ENCODE results near the gene SSR2.

Gene SSR2

DNA sequence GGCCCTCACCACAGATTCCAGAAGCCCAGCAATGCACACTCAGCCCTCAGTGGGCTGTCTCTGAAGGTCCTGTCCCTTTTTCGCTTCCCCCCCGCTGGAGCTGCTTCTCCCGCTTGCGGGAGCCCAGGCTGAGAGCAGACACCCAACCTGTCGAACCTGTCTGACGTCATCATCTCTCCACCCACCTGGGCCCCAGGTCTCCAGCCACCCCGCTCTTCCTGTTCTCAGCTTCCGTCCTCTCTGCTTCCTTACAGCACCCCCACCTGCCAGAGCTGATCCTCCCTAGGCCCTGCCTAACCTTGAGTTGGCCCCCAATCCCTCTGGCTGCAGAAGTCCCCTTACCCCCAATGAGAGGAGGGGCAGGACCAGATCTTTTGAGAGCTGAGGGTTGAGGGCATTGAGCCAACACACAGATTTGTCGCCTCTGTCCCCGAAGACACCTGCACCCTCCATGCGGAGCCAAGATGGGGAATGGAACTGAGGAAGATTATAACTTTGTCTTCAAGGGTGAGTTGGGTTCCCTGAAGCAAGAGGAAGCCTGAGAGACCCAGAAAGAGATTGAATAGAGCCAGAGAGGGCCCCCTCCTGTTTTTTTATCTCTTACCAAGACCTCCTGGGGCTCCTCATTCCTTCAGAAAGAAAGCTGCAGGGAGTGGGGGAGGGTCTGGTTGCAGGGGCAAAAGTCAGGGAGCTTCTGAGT, 40.3 kb upstream of the SSR2 start, which contains the start of gene RAB25:
RAB25 (plus strand) TSS at position 224 of the 700 bp plus-strand sequence; CDS start at position 465, 241 bp downstream.
- Histone ChIP-seq H3K4me2 (ENCODE audit: low read depth, low read length, poor library complexity, severe bottlenecking) (no peak within 1 kb of the TSS), H3K9me3 (ENCODE audit: insufficient read depth, low read depth, low read length) (no peaks in the 10 kb centered on the region), H4K20me1 (ENCODE audit: insufficient read depth, low read length, poor library complexity, severe bottlenecking) (no peaks in the 10 kb centered on the region), H3K4me1 (ENCODE audit: insufficient read depth, low read length, poor library complexity, severe bottlenecking) (peaks cover 4% of the 10 kb centered on the region), H3K9me2 (replicated peaks; ENCODE audit: low read depth, low read length) (no peaks in the 10 kb centered on the region), H3F3A (ENCODE audit: low read depth) (no peaks in the 10 kb centered on the region), H3K9ac (ENCODE audit: low read depth, low read length, poor library complexity, severe bottlenecking) (no peak within 1 kb of the TSS), H3K27me3 (ENCODE audit: insufficient read depth, low read length, poor library complexity, severe bottlenecking) (no peaks in the 10 kb centered on the region), H2AFZ (ENCODE audit: low read length) (no peak within 1 kb of the TSS), H3K4me3 (ENCODE audit: low read length, poor library complexity, severe bottlenecking) (no peak within 1 kb of the TSS), H3K36me3 (ENCODE audit: insufficient read depth, low read length) (no peaks in the 10 kb centered on the region), H3K79me2 (ENCODE audit: insufficient read depth, low read length) (peaks cover 5% of the 10 kb centered on the region; the same call in 1 of the 2 replicates)
- no peak for TF ChIP-seq CTCF (conservative IDR thresholded peaks at IDR 0.05; ENCODE audit: low read length)
- no peak for TF ChIP-seq EZH2phosphoT487 (IDR thresholded peaks at IDR 0.05; ENCODE audit: borderline replicate concordance)

- peaks cover 7% of the 10 kb centered on the region for H4K20me1 ChIP-seq (ENCODE audit: insufficient read depth, low read length, poor library complexity, severe bottlenecking)
- H3K79me2 ChIP-seq (ENCODE audit: insufficient read depth, low read length): peaks cover 36% of the 10 kb centered on the region
- peak overlapping the region; percentile 30 for H3K4me3 ChIP-seq (ENCODE audit: low read length, poor library complexity, severe bottlenecking)
- H3F3A ChIP-seq (ENCODE audit: low read depth): peaks cover 3% of the 10 kb centered on the region; the same call in 1 of the 2 replicates
- peaks cover 20% of the 10 kb centered on the region for H3K4me1 ChIP-seq (ENCODE audit: insufficient read depth, low read length, poor library complexity, severe bottlenecking)
- TF ChIP-seq EZH2phosphoT487 (IDR thresholded peaks at IDR 0.05; ENCODE audit: borderline replicate concordance): no peak
- TF ChIP-seq CTCF (conservative IDR thresholded peaks at IDR 0.05; ENCODE audit: low read length): no peak
- no peaks in the 10 kb centered on the region for H3K9me3 ChIP-seq (ENCODE audit: insufficient read depth, low read depth, low read length)
- H3K36me3 ChIP-seq (ENCODE audit: insufficient read depth, low read length): no peaks in the 10 kb centered on the region
- H3K9me2 ChIP-seq (replicated peaks; ENCODE audit: low read depth, low read length): no peaks in the 10 kb centered on the region
- H3K27me3 ChIP-seq (ENCODE audit: insufficient read depth, low read length, poor library complexity, severe bottlenecking): no peaks in the 10 kb centered on the region
- peak overlapping the region; percentile 84 for H3K4me2 ChIP-seq (ENCODE audit: low read depth, low read length, poor library complexity, severe bottlenecking)
- no peak overlapping the region for H3K9ac ChIP-seq (ENCODE audit: low read depth, low read length, poor library complexity, severe bottlenecking)
- H2AFZ ChIP-seq (ENCODE audit: low read length): no peak overlapping the region
These were observed 35.6 kb upstream of the SSR2 start for GRCh38 chr1:156056326-156056849.

- Histone ChIP-seq H3K9me2 (replicated peaks; ENCODE audit: low read depth, low read length) (no peaks in the 10 kb centered on the region), H4K20me1 (ENCODE audit: insufficient read depth, low read length, poor library complexity, severe bottlenecking) (peaks cover 7% of the 10 kb centered on the region), H3K36me3 (ENCODE audit: insufficient read depth, low read length) (no peaks in the 10 kb centered on the region; the same call in 1 of the 2 replicates), H3K27me3 (ENCODE audit: insufficient read depth, low read length, poor library complexity, severe bottlenecking) (no peaks in the 10 kb centered on the region), H2AFZ (ENCODE audit: low read length) (peak overlapping the region; percentile 96), H3K4me3 (ENCODE audit: low read length, poor library complexity, severe bottlenecking) (peak overlapping the region; percentile 96), H3K79me2 (ENCODE audit: insufficient read depth, low read length) (peaks cover 42% of the 10 kb centered on the region), H3F3A (ENCODE audit: low read depth) (peaks cover 3% of the 10 kb centered on the region; the same call in 1 of the 2 replicates), H3K4me2 (ENCODE audit: low read depth, low read length, poor library complexity, severe bottlenecking) (peak overlapping the region; percentile 84), H3K9ac (ENCODE audit: low read depth, low read length, poor library complexity, severe bottlenecking) (peak overlapping the region; percentile 98), H3K4me1 (ENCODE audit: insufficient read depth, low read length, poor library complexity, severe bottlenecking) (peaks cover 20% of the 10 kb centered on the region), H3K9me3 (ENCODE audit: insufficient read depth, low read depth, low read length) (no peaks in the 10 kb centered on the region)
- TF ChIP-seq EZH2phosphoT487 (IDR thresholded peaks at IDR 0.05; ENCODE audit: borderline replicate concordance) (no peak), CTCF (conservative IDR thresholded peaks at IDR 0.05; ENCODE audit: low read length) (no peak)
These were observed 34.7 kb upstream of the SSR2 start for GRCh38 chr1:156055281-156056048.
